MM.1S (cell line): ENCODE data around the gene GABARAP.
A peak's percentile ranks its signal among the peaks of the same experiment; 100 is the strongest.

Experiments used
- DNase-seq: peaks from one replicate; pipeline ENCODE4 v3.0.0-alpha.2; 2015
- H2AFZ ChIP-seq: fragments of 300-600 bp; sonication (generic); 2 replicates; pipeline ENCODE4 v1.6.0; 2016; ENCODE audit warnings: antibody characterized with exemption, low read length
- H3F3A ChIP-seq: fragments of 300-600 bp; sonication (generic); 2 replicates; pipeline ENCODE4 v1.6.1; 2016; ENCODE audit warnings: mild to moderate bottlenecking, antibody characterized with exemption, low read length, moderate library complexity, mixed read lengths; ENCODE audit not compliant: insufficient read depth
- H3K27ac ChIP-seq: fragments of 300-600 bp; sonication (generic); 2 replicates; pipeline ENCODE4 v1.5.1; 2016; ENCODE audit warnings: mild to moderate bottlenecking, low read length
- H3K27me3 ChIP-seq: fragments of 300-600 bp; sonication (generic); replicated peaks from 2 replicates; pipeline ENCODE4 v1.6.0; 2016; ENCODE audit warnings: low read length; ENCODE audit not compliant: insufficient read depth
- H3K36me3 ChIP-seq: fragments of 300-600 bp; sonication (generic); replicated peaks from 2 replicates; pipeline ENCODE4 v1.6.1; 2016; ENCODE audit warnings: mild to moderate bottlenecking, low read length, mixed read lengths; ENCODE audit not compliant: insufficient read depth
- H3K4me1 ChIP-seq: fragments of 300-600 bp; sonication (generic); 2 replicates; pipeline ENCODE4 v1.6.1; 2016; ENCODE audit warnings: low read length, mixed read lengths
- H3K4me2 ChIP-seq: fragments of 300-600 bp; sonication (generic); 2 replicates; pipeline ENCODE4 v1.6.0; 2016; ENCODE audit warnings: low read depth, low read length
- H3K4me3 ChIP-seq: fragments of 300-600 bp; sonication (generic); 2 replicates; pipeline ENCODE4 v1.5.1; 2016; ENCODE audit warnings: low read length, mixed read lengths
- H3K79me2 ChIP-seq: fragments of 300-600 bp; sonication (generic); 2 replicates; pipeline ENCODE4 v1.6.1; 2016; ENCODE audit warnings: mixed run types, low read length, mixed read lengths
- H3K9ac ChIP-seq: fragments of 300-600 bp; sonication (generic); 2 replicates; pipeline ENCODE4 v1.6.1; 2016; ENCODE audit warnings: low read length, mixed read lengths
- H3K9me2 ChIP-seq: fragments of 300-600 bp; sonication (generic); replicated peaks from 2 replicates; pipeline ENCODE4 v1.6.1; 2016; ENCODE audit warnings: mild to moderate bottlenecking, low read length, mixed read lengths; ENCODE audit not compliant: insufficient read depth
- H3K9me3 ChIP-seq: fragments of 300-600 bp; sonication (generic); replicated peaks from 2 replicates; pipeline ENCODE4 v1.6.1; 2016; ENCODE audit warnings: mild to moderate bottlenecking, low read length, mixed read lengths; ENCODE audit not compliant: insufficient read depth
- H4K20me1 ChIP-seq: fragments of 300-600 bp; sonication (generic); 2 replicates; pipeline ENCODE4 v1.6.1; 2016; ENCODE audit warnings: mild to moderate bottlenecking, low read length, moderate library complexity, mixed read lengths; ENCODE audit not compliant: insufficient read depth
- CTCF ChIP-seq: fragments of 300-600 bp; sonication (generic); IDR thresholded peaks from 2 replicates; pipeline ENCODE4 v1.5.1; 2016; ENCODE audit warnings: antibody characterized with exemption, low read length, mixed read lengths
- EZH2 ChIP-seq: fragments of 300-600 bp; sonication (generic); optimal IDR thresholded peaks from 2 replicates; pipeline ENCODE3; 2017; ENCODE audit warnings: low read depth, mild to moderate bottlenecking, antibody characterized with exemption, low read length, mixed read lengths
- EZH2phosphoT487 ChIP-seq: fragments of 300-600 bp; sonication (generic); IDR thresholded peaks from 2 replicates; pipeline ENCODE4 v1.6.1; 2018; ENCODE audit warnings: antibody characterized with exemption, low read length

Gene GABARAP

GRCh38 chr17:7249830-7250229 lies 7.6 kb upstream of the GABARAP start:
- peaks cover 68% of the 10 kb centered on the region for H3K79me2 ChIP-seq
- no peak for DNase-seq
- H3K4me2 ChIP-seq: peak overlapping the region; percentile 72
- H2AFZ ChIP-seq: no peak overlapping the region
- peak overlapping the region; percentile 99; the same call in 1 of the 2 replicates for H3K9ac ChIP-seq
- peaks cover 18% of the 10 kb centered on the region for H3K4me1 ChIP-seq
- H3K4me3 ChIP-seq: peak overlapping the region; percentile 71
- no peaks in the 10 kb centered on the region for H3K9me2 ChIP-seq
- peaks cover 10% of the 10 kb centered on the region for H3F3A ChIP-seq
- 0 out of 2 replicates have a peak, but pooled peaks cover 6% of the 10 kb centered on the region for H3K36me3 ChIP-seq
- H3K27ac ChIP-seq: no peak overlapping the region
- no peak for TF ChIP-seq EZH2
- no peak for TF ChIP-seq CTCF
- no peak for TF ChIP-seq EZH2phosphoT487
- H3K9me3 ChIP-seq: no peaks in the 10 kb centered on the region
- H3K27me3 ChIP-seq: no peaks in the 10 kb centered on the region
- H4K20me1 ChIP-seq: no peaks in the 10 kb centered on the region

- Histone ChIP-seq H3K27ac (no peak overlapping the region), H3K36me3 (0 out of 2 replicates have a peak, but pooled peaks cover 3% of the 10 kb centered on the region), H3K79me2 (peaks cover 68% of the 10 kb centered on the region), H3K9me2 (no peaks in the 10 kb centered on the region), H3F3A (peaks cover 17% of the 10 kb centered on the region), H3K4me1 (peaks cover 18% of the 10 kb centered on the region), H3K9ac (no peak overlapping the region), H3K9me3 (no peaks in the 10 kb centered on the region), H3K4me3 (no peak overlapping the region), H2AFZ (no peak overlapping the region), H4K20me1 (no peaks in the 10 kb centered on the region), H3K27me3 (no peaks in the 10 kb centered on the region), H3K4me2 (no peak overlapping the region)
- TF ChIP-seq EZH2 (no peak), CTCF (no peak), EZH2phosphoT487 (no peak)
- DNase-seq: no peak
Measured at GRCh38 chr17:7249214-7249613, 7.0 kb upstream of the GABARAP start.

DNA sequence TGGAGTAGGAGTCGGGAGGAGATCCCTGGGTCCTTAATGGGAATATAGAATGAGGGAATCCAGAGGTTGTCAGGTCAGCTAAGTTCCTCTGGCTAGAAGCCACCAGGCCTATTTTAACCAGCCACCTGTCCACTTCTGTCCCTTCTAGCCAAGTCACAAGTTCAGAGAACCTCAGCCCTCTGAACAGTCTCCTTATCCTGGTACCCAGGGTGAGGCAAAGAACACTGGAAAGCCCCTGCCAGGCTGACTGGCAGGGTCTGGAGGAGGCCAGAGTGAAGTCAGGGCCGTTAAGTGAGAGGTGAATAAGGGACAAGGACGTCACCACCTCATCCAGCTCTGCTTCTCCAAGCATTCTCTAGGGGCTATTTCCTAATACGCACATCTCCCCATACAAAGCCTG lies 6.5 kb upstream of the GABARAP start:
- Histone ChIP-seq H3K27me3 (no peaks in the 10 kb centered on the region), H3K9me2 (no peaks in the 10 kb centered on the region), H3K4me3 (no peak overlapping the region), H3K79me2 (peaks cover 68% of the 10 kb centered on the region), H3K9me3 (no peaks in the 10 kb centered on the region), H2AFZ (no peak overlapping the region), H3K4me2 (no peak overlapping the region), H3F3A (peaks cover 20% of the 10 kb centered on the region), H4K20me1 (no peaks in the 10 kb centered on the region), H3K9ac (no peak overlapping the region), H3K27ac (no peak overlapping the region), H3K4me1 (peaks cover 18% of the 10 kb centered on the region), H3K36me3 (0 out of 2 replicates have a peak, but pooled peaks cover 3% of the 10 kb centered on the region)
- no peak for DNase-seq
- no peak for TF ChIP-seq CTCF
- TF ChIP-seq EZH2: no peak
- no peak for TF ChIP-seq EZH2phosphoT487
